ENCODE measurements around the gene BCORL1. TPM values are rescaled to one million over a fixed set of nuclear protein-coding genes. Genes with fewer than 3 reads are reported as not detected.

BCORL1 gene
- total RNA-seq, 2 donors from 2014 or later: 3.0 to 4.4 TPM

DNA sequence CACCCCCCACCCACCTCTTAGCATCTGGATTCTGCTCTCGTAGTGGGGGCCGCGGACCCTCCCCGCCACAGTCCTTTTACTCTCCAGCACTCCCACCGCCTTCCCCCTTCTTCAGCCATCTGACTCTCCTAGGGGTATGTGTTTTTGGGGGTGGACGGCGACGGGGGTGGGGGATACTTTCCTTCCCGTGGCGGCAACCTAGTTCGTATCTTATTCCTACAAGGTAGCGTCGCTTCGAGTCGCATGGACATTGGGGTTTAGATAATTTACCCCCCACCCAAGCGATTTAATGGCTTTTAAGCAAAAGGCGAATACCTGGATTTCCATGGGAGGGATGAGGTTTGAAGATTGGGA lies 1.3 kb upstream of the BCORL1 start:
- Histone ChIP-seq H3K4me3 (peak overlapping the region; percentile 32 to 36), H3K9me3 (no peaks in the 10 kb centered on the region), H3K4me1 (peaks cover 5% of the 10 kb centered on the region), H3K36me3 (replicated peaks in 1 of 2; ENCODE audit: insufficient read depth in 1 of 2, low read depth in 2 of 2) (no peaks in the 10 kb centered on the region), H3K27ac (peak overlapping the region; percentile 52 to 70 (median 54)), H3K27me3 (no peaks in the 10 kb centered on the region)
- intact Hi-C loops (cut with DNase I): no loop called here
- TF ChIP-seq POLR2A (IDR thresholded peaks at IDR 0.05): peak in 2 of 3 donors; percentile 4
- TF ChIP-seq, protein P1, sequence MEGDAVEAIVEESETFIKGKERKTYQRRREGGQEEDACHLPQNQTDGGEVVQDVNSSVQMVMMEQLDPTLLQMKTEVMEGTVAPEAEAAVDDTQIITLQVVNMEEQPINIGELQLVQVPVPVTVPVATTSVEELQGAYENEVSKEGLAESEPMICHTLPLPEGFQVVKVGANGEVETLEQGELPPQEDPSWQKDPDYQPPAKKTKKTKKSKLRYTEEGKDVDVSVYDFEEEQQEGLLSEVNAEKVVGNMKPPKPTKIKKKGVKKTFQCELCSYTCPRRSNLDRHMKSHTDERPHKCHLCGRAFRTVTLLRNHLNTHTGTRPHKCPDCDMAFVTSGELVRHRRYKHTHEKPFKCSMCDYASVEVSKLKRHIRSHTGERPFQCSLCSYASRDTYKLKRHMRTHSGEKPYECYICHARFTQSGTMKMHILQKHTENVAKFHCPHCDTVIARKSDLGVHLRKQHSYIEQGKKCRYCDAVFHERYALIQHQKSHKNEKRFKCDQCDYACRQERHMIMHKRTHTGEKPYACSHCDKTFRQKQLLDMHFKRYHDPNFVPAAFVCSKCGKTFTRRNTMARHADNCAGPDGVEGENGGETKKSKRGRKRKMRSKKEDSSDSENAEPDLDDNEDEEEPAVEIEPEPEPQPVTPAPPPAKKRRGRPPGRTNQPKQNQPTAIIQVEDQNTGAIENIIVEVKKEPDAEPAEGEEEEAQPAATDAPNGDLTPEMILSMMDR (IDR thresholded peaks at IDR 0.05): no peak
- no peak for DNase-seq
- ATAC-seq: no peak
- WGBS, 2 donors: 0 to 1% methylated on average over 6 to 17 of the region's 17 CpGs

DNA sequence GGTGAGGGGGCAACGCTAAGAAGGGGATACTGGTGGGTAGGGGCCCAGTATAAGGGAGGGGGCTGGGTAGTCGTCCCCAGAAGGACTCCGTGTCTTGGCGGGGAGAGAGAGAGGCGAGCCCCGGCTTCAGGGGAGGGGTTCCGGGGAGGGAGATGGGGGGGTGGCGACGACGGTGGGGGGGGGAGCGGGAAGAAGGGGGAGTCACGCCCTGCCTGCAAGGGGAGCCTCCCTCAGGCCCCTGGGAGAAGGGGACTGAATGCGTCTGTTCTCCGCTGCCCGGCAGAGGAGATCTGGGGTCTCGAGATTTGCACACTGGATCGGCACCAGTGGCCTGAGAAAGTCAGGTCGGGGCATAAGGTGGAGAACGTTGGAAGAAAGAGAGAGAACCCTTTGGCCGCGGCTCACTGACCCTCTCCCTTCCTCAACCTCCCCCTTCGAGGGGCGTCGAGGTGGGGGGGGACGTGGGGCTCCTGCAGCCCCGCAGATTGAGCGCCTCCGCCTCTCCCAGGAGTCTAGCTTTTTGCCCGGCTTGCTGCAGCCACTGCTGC lies 609 bp upstream of the BCORL1 start:
- Histone ChIP-seq H3K4me1 (peaks cover 5% of the 10 kb centered on the region), H3K27me3 (no peaks in the 10 kb centered on the region), H3K4me3 (peak overlapping the region; percentile 4 to 27), H3K27ac (no peak overlapping the region), H3K9me3 (no peaks in the 10 kb centered on the region), H3K36me3 (replicated peaks in 1 of 2; ENCODE audit: insufficient read depth in 1 of 2, low read depth in 2 of 2) (no peaks in the 10 kb centered on the region)
- intact Hi-C loops (cut with DNase I): no loop called here
- WGBS, 2 donors: 0% methylated on average over 1 to 13 of the region's 29 CpGs
- TF ChIP-seq, protein P1 (IDR thresholded peaks at IDR 0.05): no peak
- no peak for TF ChIP-seq POLR2A (IDR thresholded peaks at IDR 0.05)
- DNase-seq (no peak), ATAC-seq (no peak)

GRCh38 chrX:129983575-129984110 lies 1.2 kb downstream of the BCORL1 start:
- DNase-seq: peak in 3 of 4 donors; percentile 8 to 14 (median 11)

DNA sequence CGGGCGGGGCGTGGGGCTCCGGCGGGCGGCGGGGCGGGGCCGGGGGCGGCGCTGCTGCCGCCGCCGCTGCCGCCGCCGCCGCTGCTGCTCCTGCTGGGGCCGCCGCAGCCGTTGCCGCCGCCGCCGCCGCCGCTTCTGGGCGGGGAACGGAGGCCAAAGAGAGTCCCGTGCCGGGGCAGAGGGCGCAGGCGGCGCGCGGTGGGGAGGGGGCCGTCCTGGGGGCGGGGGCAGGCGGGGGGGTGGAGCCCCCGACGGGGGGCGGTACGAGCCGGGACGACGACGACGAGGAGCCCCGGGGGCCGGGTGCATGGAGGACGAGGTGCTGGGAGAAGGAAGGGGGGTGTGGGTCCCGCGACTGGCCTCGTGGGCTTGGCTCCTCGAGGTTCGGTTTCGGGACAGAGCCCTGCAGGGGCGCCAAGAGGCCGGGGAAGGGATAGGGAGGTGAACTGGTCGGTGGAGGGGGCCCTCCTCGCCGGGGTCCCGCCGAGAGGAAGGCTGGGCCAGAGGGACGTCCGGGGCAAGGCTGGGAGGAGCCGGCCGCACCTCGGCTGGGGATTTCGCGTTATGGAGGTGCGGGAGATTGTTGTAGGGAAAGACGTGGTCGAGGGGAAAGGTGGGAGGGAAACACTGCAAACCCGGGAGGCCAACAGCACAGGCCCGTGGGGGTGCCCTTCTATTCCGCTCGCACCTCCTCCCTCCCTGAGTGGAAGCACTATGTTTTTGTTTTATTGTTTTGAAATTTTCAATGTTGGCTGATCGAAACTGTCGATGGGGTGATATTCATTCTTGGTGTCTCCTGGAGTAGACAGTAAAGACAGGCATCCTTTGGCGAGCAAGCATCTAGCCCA lies 1.9 kb downstream of the BCORL1 start:
- no peak overlapping the region for H3K4me3 ChIP-seq
- no peak overlapping the region for H3K27ac ChIP-seq
- ATAC-seq: no peak
- no peaks in the 10 kb centered on the region for H3K27me3 ChIP-seq
- H3K36me3 ChIP-seq (replicated peaks in 1 of 2; ENCODE audit: insufficient read depth in 1 of 2, low read depth in 2 of 2): no peaks in the 10 kb centered on the region
- DNase-seq: peak; percentile 16 to 30 (median 24)
- intact Hi-C loops (cut with DNase I): no loop called here
- H3K9me3 ChIP-seq: no peaks in the 10 kb centered on the region
- peaks cover 5% of the 10 kb centered on the region for H3K4me1 ChIP-seq
- TF ChIP-seq, protein P1 (IDR thresholded peaks at IDR 0.05): no peak
- peak in 1 of 3 donors; percentile 14 for TF ChIP-seq POLR2A (IDR thresholded peaks at IDR 0.05)
- WGBS, 2 donors: 7 to 9% methylated on average over 13 to 26 of the region's 81 CpGs

More at GRCh38 chrX:129983575-129984110, 1.2 kb downstream of the BCORL1 start:
- Histone ChIP-seq H3K9me3 (no peaks in the 10 kb centered on the region), H3K27ac (no peak overlapping the region), H3K36me3 (replicated peaks in 1 of 2; ENCODE audit: insufficient read depth in 1 of 2, low read depth in 2 of 2) (no peaks in the 10 kb centered on the region), H3K27me3 (no peaks in the 10 kb centered on the region), H3K4me1 (peaks cover 5% of the 10 kb centered on the region), H3K4me3 (no peak overlapping the region)
- intact Hi-C loops (cut with DNase I): no loop called here
- ATAC-seq: no peak
- TF ChIP-seq, protein P1 (IDR thresholded peaks at IDR 0.05): no peak
- no peak for TF ChIP-seq POLR2A (IDR thresholded peaks at IDR 0.05)
- WGBS, 2 donors: 0 to 1% methylated on average over 17 to 23 of the region's 48 CpGs

All from body of pancreas (tissue), 4 donors.